RWPE2 (cell line): Measurements from ENCODE around the gene ZNF532.

Experiments used
- ATAC-seq: fragments of 200-7000 bp; cut with Tn5 transposase; 3 replicates; pipeline ENCODE4 v1.9.1; 2021; ENCODE audit warnings: low read depth
- DNase-seq: peaks from one replicate; pipeline ENCODE4 v3.0.0-alpha.2; 2020; ENCODE audit warnings: low spot score
- H3K27ac ChIP-seq: fragments of 450-650 bp; 2 replicates; pipeline ENCODE4 v1.5.1; 2017; ENCODE audit warnings: mild to moderate bottlenecking; ENCODE audit not compliant: poor library complexity, severe bottlenecking
- H3K27me3 ChIP-seq: fragments of 250-450 bp; sonication (Bioruptor Pico); 2 replicates; pipeline ENCODE4 v1.5.1; 2021; ENCODE audit warnings: mild to moderate bottlenecking, moderate library complexity; ENCODE audit not compliant: insufficient read depth, poor library complexity, severe bottlenecking
- H3K36me3 ChIP-seq: fragments of 250-450 bp; sonication (Bioruptor Pico); 2 replicates; pipeline ENCODE4 v1.5.1; 2020; ENCODE audit warnings: low read depth, mild to moderate bottlenecking, moderate library complexity
- H3K4me1 ChIP-seq: fragments of 250-450 bp; sonication (Bioruptor Pico); 2 replicates; pipeline ENCODE4 v1.5.1; 2021; ENCODE audit warnings: mild to moderate bottlenecking, moderate library complexity; ENCODE audit not compliant: insufficient read depth, poor library complexity, severe bottlenecking
- H3K4me3 ChIP-seq: fragments of 250-450 bp; sonication (Bioruptor Pico); 2 replicates; pipeline ENCODE4 v1.5.1; 2021; ENCODE audit warnings: mild to moderate bottlenecking, moderate library complexity; ENCODE audit not compliant: severe bottlenecking
- H3K9me3 ChIP-seq: fragments of 250-450 bp; sonication (Bioruptor Pico); 2 replicates; pipeline ENCODE4 v1.5.1; 2021; ENCODE audit warnings: mild to moderate bottlenecking, moderate library complexity; ENCODE audit not compliant: severe bottlenecking
- TF ChIP-seq, protein P1 (sequence below): fragments of 450-650 bp; IDR thresholded peaks from one replicate; pipeline ENCODE4 v1.5.1; 2017; ENCODE audit warnings: mild to moderate bottlenecking, moderate library complexity; ENCODE audit not compliant: poor library complexity, severe bottlenecking

The ZNF532 gene

DNA sequence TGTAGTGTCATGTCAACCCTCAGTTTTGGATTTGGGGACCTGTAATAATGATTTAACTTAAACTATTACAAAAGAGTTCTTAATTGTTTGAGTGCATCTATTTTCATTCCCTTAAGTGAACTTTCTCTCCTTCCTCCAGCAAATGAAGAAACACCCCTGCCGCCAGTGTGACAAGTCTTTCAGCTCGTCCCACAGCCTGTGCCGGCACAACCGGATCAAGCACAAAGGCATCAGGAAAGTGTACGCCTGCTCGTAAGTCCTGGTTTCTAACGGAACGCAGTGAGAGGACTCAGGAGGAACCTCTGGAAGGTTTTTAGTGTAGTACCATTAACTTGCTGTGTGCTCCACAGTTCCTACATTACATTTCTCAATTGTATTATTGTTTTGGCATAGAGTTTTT, 114.2 kb downstream of the ZNF532 start:
- H3K4me1 ChIP-seq = peaks cover 7% of the 10 kb centered on the region
- DNase-seq = no peak
- no peak overlapping the region for H3K27ac ChIP-seq
- H3K36me3 ChIP-seq = peaks cover 9% of the 10 kb centered on the region
- H3K27me3 ChIP-seq = no peaks in the 10 kb centered on the region
- H3K9me3 ChIP-seq = no peaks in the 10 kb centered on the region
- TF ChIP-seq, protein P1, sequence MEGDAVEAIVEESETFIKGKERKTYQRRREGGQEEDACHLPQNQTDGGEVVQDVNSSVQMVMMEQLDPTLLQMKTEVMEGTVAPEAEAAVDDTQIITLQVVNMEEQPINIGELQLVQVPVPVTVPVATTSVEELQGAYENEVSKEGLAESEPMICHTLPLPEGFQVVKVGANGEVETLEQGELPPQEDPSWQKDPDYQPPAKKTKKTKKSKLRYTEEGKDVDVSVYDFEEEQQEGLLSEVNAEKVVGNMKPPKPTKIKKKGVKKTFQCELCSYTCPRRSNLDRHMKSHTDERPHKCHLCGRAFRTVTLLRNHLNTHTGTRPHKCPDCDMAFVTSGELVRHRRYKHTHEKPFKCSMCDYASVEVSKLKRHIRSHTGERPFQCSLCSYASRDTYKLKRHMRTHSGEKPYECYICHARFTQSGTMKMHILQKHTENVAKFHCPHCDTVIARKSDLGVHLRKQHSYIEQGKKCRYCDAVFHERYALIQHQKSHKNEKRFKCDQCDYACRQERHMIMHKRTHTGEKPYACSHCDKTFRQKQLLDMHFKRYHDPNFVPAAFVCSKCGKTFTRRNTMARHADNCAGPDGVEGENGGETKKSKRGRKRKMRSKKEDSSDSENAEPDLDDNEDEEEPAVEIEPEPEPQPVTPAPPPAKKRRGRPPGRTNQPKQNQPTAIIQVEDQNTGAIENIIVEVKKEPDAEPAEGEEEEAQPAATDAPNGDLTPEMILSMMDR = no peak
- ATAC-seq = no peak
- no peak overlapping the region for H3K4me3 ChIP-seq

DNA sequence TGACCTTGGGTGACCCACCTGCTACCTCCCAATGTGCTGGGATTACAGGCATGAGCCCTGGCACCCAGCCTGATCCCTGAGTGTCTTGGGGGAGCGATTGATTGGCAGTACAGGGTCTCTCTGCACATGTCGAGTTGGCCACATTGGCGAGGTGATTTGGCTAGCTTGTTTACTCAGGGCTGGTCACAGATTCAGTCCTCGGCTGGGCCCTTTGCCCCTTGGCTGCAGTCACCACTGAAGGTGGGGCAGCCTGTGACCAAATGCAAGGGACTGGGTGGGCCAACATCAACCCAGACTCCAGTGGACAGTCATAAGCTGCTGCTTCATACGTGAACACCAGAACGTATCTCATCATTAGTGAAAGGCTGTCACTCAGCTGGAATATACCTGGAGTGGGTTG, 114.9 kb downstream of the ZNF532 start:
- no peak for ATAC-seq
- DNase-seq = no peak
- TF ChIP-seq, protein P1 = no peak
- Histone ChIP-seq H3K36me3 (peaks cover 9% of the 10 kb centered on the region), H3K27ac (no peak overlapping the region), H3K9me3 (no peaks in the 10 kb centered on the region), H3K4me1 (peaks cover 7% of the 10 kb centered on the region), H3K4me3 (no peak overlapping the region), H3K27me3 (no peaks in the 10 kb centered on the region)

GRCh38 chr18:58980991-58981390, 116.3 kb downstream of the ZNF532 start:
- no peak overlapping the region for H3K27ac ChIP-seq
- TF ChIP-seq, protein P1 = no peak
- peaks cover 9% of the 10 kb centered on the region for H3K36me3 ChIP-seq
- ATAC-seq (no peak), DNase-seq (no peak)
- no peaks in the 10 kb centered on the region for H3K9me3 ChIP-seq
- H3K27me3 ChIP-seq = no peaks in the 10 kb centered on the region
- peaks cover 7% of the 10 kb centered on the region for H3K4me1 ChIP-seq
- H3K4me3 ChIP-seq = no peak overlapping the region

DNA sequence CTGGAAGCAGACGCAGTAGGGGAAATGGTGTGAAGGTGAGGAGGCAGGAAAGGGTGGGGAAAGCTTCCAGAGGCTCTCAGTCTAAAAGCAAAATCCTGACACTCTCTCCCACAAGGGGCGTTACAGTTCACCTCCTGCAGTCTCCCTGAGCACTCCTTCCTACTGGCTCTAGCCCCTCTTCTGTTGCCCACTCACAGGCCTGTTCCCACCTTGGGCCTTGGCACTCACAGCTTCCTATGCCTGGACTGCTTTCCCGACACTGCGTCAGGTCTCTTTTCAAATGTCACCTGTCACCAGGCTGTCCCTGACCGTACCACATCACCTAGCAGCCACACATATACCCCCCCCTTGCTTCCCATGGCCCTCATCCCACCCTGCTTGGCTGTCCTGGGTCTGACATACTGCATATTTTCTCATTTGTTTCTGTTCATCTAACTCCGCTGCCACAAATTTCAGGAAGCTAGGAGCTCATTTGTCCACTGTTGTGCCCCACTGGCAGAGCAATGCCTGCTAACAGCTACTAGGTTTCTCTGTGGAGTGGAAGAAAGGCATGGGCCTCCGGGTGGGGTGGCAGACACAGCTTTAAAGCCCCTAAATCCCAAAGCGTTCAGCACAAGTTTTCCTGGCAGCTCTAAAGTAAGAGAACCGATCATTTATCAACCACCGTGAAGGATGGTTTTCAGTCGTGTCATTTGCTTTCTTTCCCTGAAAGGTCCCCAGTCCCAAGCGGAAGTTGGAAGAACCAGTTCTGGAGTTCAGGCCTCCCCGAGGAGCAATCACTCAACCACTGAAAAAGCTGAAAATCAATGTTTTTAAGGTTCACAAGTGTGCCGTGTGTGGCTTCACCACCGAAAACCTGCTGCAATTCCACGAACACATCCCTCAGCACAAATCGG, 118.8 kb downstream of the ZNF532 start:
- Histone ChIP-seq H3K27ac (no peak overlapping the region), H3K4me1 (no peaks in the 10 kb centered on the region), H3K36me3 (peaks cover 9% of the 10 kb centered on the region), H3K9me3 (no peaks in the 10 kb centered on the region), H3K27me3 (no peaks in the 10 kb centered on the region), H3K4me3 (no peak overlapping the region)
- TF ChIP-seq, protein P1 = no peak
- DNase-seq (no peak), ATAC-seq (no peak)

- DNase-seq = no peak
- Histone ChIP-seq H3K9me3 (no peaks in the 10 kb centered on the region), H3K27me3 (no peaks in the 10 kb centered on the region), H3K4me3 (no peak overlapping the region), H3K27ac (no peak overlapping the region), H3K36me3 (no peaks in the 10 kb centered on the region), H3K4me1 (peaks cover 29% of the 10 kb centered on the region)
- no peak for ATAC-seq
- TF ChIP-seq, protein P1 = no peak
Observed at GRCh38 chr18:58988600-58988999, 123.9 kb downstream of the ZNF532 start.
